Esophagus muscularis mucosa (tissue), 2 donors: Measurements from ENCODE around the gene TYR.
"Not testable (repeated sequence)": the region's sequence is repeated elsewhere in the genome, so short reads cannot be mapped to it uniquely, and the experiment has no call there.

Experiments
- POLR2A ChIP-seq: fragments of 450-650 bp; IDR thresholded peaks from one replicate; pipeline ENCODE4 v1.6.1; 2017; ENCODE audit warnings: antibody characterized with exemption, moderate library complexity, mild to moderate bottlenecking, low read depth
- POLR2AphosphoS5 ChIP-seq, 2 donors: sonication (generic); formaldehyde crosslinking; IDR thresholded peaks; one replicate each; pipeline ENCODE4 v1.6.1; 2017; ENCODE audit warnings: antibody characterized with exemption in 2 of 2

GRCh38 chr11:89340450-89340849, 162.8 kb downstream of the TYR start:
- not testable (repeated sequence) for TF ChIP-seq POLR2A; POLR2AphosphoS5 (IDR thresholded peaks at IDR 0.05)
